Neuronal stem cell (in vitro differentiated cells): ENCODE results near the gene TEKT1.
A peak's percentile ranks its signal among the peaks of the same experiment; 100 is the strongest.

Experiments used
- DNase-seq: peaks from one replicate; pipeline ENCODE4 v3.0.0-alpha.2; 2013; ENCODE audit warnings: low spot score
- H2AFZ ChIP-seq: one replicate; pipeline ENCODE4 v1.6.1; 2013; ENCODE audit warnings: mild to moderate bottlenecking, low read length, inconsistent platforms
- H2AK5ac ChIP-seq: 2 replicates; pipeline ENCODE4 v1.6.1; 2013; ENCODE audit warnings: low read depth, mild to moderate bottlenecking, inconsistent platforms, low read length, moderate library complexity, mixed read lengths
- H2BK120ac ChIP-seq: 2 replicates; pipeline ENCODE4 v1.6.1; 2013; ENCODE audit warnings: low read depth, mild to moderate bottlenecking, inconsistent platforms, low read length, moderate library complexity, mixed read lengths
- H2BK12ac ChIP-seq: one replicate; pipeline ENCODE4 v1.6.1; 2013; ENCODE audit warnings: low read length, inconsistent platforms
- H2BK15ac ChIP-seq: 2 replicates; pipeline ENCODE4 v1.6.1; 2013; ENCODE audit warnings: mild to moderate bottlenecking, low read length, inconsistent platforms, mixed read lengths
- H2BK5ac ChIP-seq: one replicate; pipeline ENCODE4 v1.6.1; 2013; ENCODE audit warnings: inconsistent platforms, mild to moderate bottlenecking, low read length, moderate library complexity
- H3K14ac ChIP-seq: one replicate; pipeline ENCODE4 v1.6.1; 2013; ENCODE audit warnings: low read length, inconsistent platforms
- H3K18ac ChIP-seq: 2 replicates; pipeline ENCODE4 v1.6.1; 2013; ENCODE audit warnings: low read length, inconsistent platforms
- H3K23ac ChIP-seq: 2 replicates; pipeline ENCODE4 v1.6.1; 2013; ENCODE audit warnings: low read depth, mild to moderate bottlenecking, mixed read lengths, low read length, inconsistent platforms; ENCODE audit not compliant: poor library complexity
- H3K27ac ChIP-seq: replicated peaks from 3 replicates; pipeline ENCODE4 v1.5.1; 2013; ENCODE audit warnings: low read length, inconsistent platforms
- H3K27me3 ChIP-seq, 3 experiments: 2 replicates each; pipeline ENCODE4 v1.6.1; 2013; ENCODE audit warnings: low read length in 3 of 3, mild to moderate bottlenecking in 2 of 3, inconsistent platforms in 1 of 3, low read depth in 1 of 3, mixed read lengths in 1 of 3, moderate library complexity in 1 of 3; ENCODE audit not compliant: control insufficient read depth in 3 of 3, insufficient read depth in 3 of 3
- H3K36me3 ChIP-seq, 2 donors: replicated peaks in 1 of 2; 2 replicates each; pipeline ENCODE4 v1.6.1; 2013; ENCODE audit warnings: low read length in 2 of 2; ENCODE audit not compliant: control insufficient read depth in 2 of 2, insufficient read depth in 2 of 2
- H3K4ac ChIP-seq: 2 replicates; pipeline ENCODE4 v1.6.1; 2013; ENCODE audit warnings: inconsistent platforms, mild to moderate bottlenecking, low read length, moderate library complexity
- H3K4me1 ChIP-seq, 2 donors: 1 replicate in 1 of 2; 2 replicates in 1 of 2; pipeline ENCODE4 v1.6.1; 2013; ENCODE audit warnings: low read length in 2 of 2, low read depth in 1 of 2; ENCODE audit not compliant: control insufficient read depth in 2 of 2, insufficient read depth in 1 of 2
- H3K4me2 ChIP-seq: one replicate; pipeline ENCODE4 v1.6.1; 2013; ENCODE audit warnings: mild to moderate bottlenecking, low read length, inconsistent platforms; ENCODE audit not compliant: insufficient read depth, poor library complexity, severe bottlenecking
- H3K4me3 ChIP-seq, 2 donors: 2 replicates each; pipeline ENCODE4 v1.5.1; 2013; ENCODE audit warnings: low read length in 2 of 2, mild to moderate bottlenecking in 2 of 2, inconsistent platforms in 1 of 2, moderate library complexity in 1 of 2
- H3K79me1 ChIP-seq: one replicate; pipeline ENCODE4 v1.6.1; 2013; ENCODE audit warnings: low read depth, mild to moderate bottlenecking, inconsistent platforms, low read length, moderate library complexity
- H3K9ac ChIP-seq: one replicate; pipeline ENCODE4 v1.6.1; 2013; ENCODE audit warnings: mild to moderate bottlenecking, low read depth, low read length, inconsistent platforms; ENCODE audit not compliant: poor library complexity
- H3K9me3 ChIP-seq, 2 donors: replicated peaks in 1 of 2; 2 replicates each; pipeline versions ENCODE3 to v1.6.1; 2013; ENCODE audit warnings: low read length in 2 of 2, mild to moderate bottlenecking in 2 of 2, inconsistent platforms in 1 of 2, low read depth in 1 of 2, mixed read lengths in 1 of 2, moderate library complexity in 1 of 2; ENCODE audit not compliant: control insufficient read depth in 2 of 2, insufficient read depth in 1 of 2
- H4K8ac ChIP-seq: one replicate; pipeline ENCODE4 v1.6.1; 2013; ENCODE audit warnings: low read depth, mild to moderate bottlenecking, inconsistent platforms, low read length, moderate library complexity
- H4K91ac ChIP-seq: one replicate; pipeline ENCODE4 v1.6.1; 2013; ENCODE audit warnings: low read length, low read depth, mild to moderate bottlenecking, inconsistent platforms; ENCODE audit not compliant: poor library complexity
- WGBS, 2 donors: extraction: QIAGEN DNeasy Blood & Tissue Kit; methylation state at CpG; one replicate each; pipeline ENCODE4 v1.1.7; 2013; ENCODE audit warnings: missing lambda C conversion rate in 2 of 2, mixed read lengths in 1 of 2; ENCODE audit not compliant: insufficient read length in 2 of 2, insufficient replicate concordance in 1 of 2; ENCODE audit errors: extremely low coverage in 2 of 2; 5-methylcytosine and 5-hydroxymethylcytosine counted together

The TEKT1 gene

DNA sequence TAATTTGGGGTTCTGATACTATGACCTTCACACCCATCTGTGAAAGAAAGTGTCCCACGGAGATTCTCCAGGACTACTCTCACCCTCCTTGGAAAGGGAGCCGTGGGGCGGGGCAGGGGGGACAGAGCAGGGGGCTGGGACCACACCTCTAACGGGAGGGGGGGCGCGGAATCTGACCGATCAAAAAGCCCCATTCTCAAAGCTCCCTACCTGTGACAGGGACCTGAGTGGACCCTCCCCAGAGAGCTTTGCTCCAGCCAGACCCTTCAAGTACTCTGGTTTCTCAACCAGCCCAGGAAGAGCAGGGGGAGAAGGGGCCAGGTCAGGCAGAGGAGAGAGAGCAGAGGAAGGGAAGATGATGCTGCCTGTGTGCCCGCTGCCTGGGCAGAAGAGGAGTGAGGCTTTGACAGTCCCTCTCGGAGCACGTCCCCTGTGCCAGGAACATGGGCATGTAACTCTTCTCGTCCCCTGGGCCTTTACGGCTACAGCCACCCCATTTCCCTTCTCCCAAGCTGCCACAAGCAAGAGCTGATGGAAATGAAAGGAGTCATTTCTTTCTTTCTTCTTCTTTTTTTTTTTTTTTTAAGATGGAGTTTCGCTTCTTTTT is 75.0 kb downstream of the TEKT1 start:
- no peak overlapping the region for H3K4me2 ChIP-seq
- H3K9me3 ChIP-seq, result no peaks in the 10 kb centered on the region
- H3K4me3 ChIP-seq, result no peak overlapping the region
- no peak overlapping the region for H3K9ac ChIP-seq
- H2BK5ac ChIP-seq, result no peak overlapping the region
- H3K27me3 ChIP-seq, result no peaks in the 10 kb centered on the region
- H3K4ac ChIP-seq, result no peak overlapping the region
- H3K36me3 ChIP-seq, result no peaks in the 10 kb centered on the region
- H3K79me1 ChIP-seq, result no peaks in the 10 kb centered on the region
- no peak for DNase-seq
- no peak overlapping the region for H3K14ac ChIP-seq
- no peak overlapping the region for H2BK15ac ChIP-seq
- no peak overlapping the region for H2BK120ac ChIP-seq
- H3K18ac ChIP-seq, result no peak overlapping the region
- H2AK5ac ChIP-seq, result no peak overlapping the region
- H2AFZ ChIP-seq, result peak overlapping the region; percentile 74
- H2BK12ac ChIP-seq, result no peak overlapping the region
- WGBS, 2 donors, result no CpG with 5 or more reads among the region's 13 CpGs
- H3K23ac ChIP-seq, result no peak overlapping the region
- no peak overlapping the region for H4K91ac ChIP-seq
- peaks cover 11 to 23% of the 10 kb centered on the region in 2 donors for H3K4me1 ChIP-seq
- H4K8ac ChIP-seq, result no peak overlapping the region
- H3K27ac ChIP-seq, result no peak overlapping the region

DNA sequence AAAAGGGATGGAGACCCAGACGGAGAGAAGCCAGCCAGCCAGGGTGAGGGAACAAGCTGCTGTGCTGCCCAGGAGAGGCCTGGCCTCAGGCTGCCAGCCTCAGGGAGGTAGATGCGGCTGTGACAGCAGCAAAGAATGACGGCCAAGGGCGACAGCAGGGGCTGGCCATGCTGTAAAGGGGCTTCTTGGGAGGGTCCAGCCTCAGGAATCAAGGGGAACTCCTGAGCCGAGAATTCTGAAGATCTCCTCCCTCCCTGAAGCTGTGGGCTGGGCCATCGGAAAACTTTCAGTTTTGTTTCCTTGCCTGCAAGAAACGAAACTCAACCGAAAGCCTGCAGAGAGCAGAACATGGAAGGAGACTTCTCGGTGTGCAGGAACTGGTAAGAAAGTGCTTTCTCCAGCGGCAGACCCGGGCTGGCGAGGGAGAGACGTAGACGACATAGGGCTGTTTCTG is 75.8 kb downstream of the TEKT1 start, which contains the start of gene XAF1:
Gene XAF1 (plus strand): TSS at position 316 of the 454 bp plus-strand sequence. CDS start 33 bp downstream, at position 349.
- H3K27me3 ChIP-seq, result no peaks in the 10 kb centered on the region
- peak within 1 kb of the TSS; percentile 76 for H3K18ac ChIP-seq
- no peak within 1 kb of the TSS for H2BK15ac ChIP-seq
- H2BK120ac ChIP-seq, result no peak within 1 kb of the TSS
- peak within 1 kb of the TSS; percentile 59 for H3K14ac ChIP-seq
- no peaks in the 10 kb centered on the region for H3K9me3 ChIP-seq
- no peak within 1 kb of the TSS for H2BK12ac ChIP-seq
- H3K36me3 ChIP-seq, result no peaks in the 10 kb centered on the region
- H3K4me1 ChIP-seq, result peaks cover 11 to 20% of the 10 kb centered on the region in 2 donors
- H3K4me3 ChIP-seq, result no peak within 1 kb of the TSS
- no CpG with 5 or more reads among the region's 14 CpGs for WGBS, 2 donors
- no peak within 1 kb of the TSS for H3K27ac ChIP-seq
- H4K91ac ChIP-seq, result no peak within 1 kb of the TSS
- H3K4me2 ChIP-seq, result no peak within 1 kb of the TSS
- no peak within 1 kb of the TSS for H3K4ac ChIP-seq
- no peak within 1 kb of the TSS for H2BK5ac ChIP-seq
- no peak within 1 kb of the TSS for H3K9ac ChIP-seq
- no peak for DNase-seq
- H2AFZ ChIP-seq, result peak within 1 kb of the TSS; percentile 74
- H4K8ac ChIP-seq, result no peak within 1 kb of the TSS
- H2AK5ac ChIP-seq, result no peak within 1 kb of the TSS
- H3K23ac ChIP-seq, result no peak within 1 kb of the TSS
- no peaks in the 10 kb centered on the region for H3K79me1 ChIP-seq

GRCh38 chr17:6755281-6755680 is 76.2 kb downstream of the TEKT1 start:
- H4K8ac ChIP-seq, result no peak overlapping the region
- no peak overlapping the region for H3K14ac ChIP-seq
- WGBS, 2 donors, result no CpG with 5 or more reads among the region's 5 CpGs
- H3K23ac ChIP-seq, result no peak overlapping the region
- H3K9ac ChIP-seq, result no peak overlapping the region
- H3K9me3 ChIP-seq, result no peaks in the 10 kb centered on the region
- no peak overlapping the region for H3K27ac ChIP-seq
- H2AK5ac ChIP-seq, result no peak overlapping the region
- H2BK15ac ChIP-seq, result no peak overlapping the region
- peak overlapping the region; percentile 74 for H2AFZ ChIP-seq
- no peaks in the 10 kb centered on the region for H3K36me3 ChIP-seq
- H3K79me1 ChIP-seq, result no peaks in the 10 kb centered on the region
- H2BK120ac ChIP-seq, result no peak overlapping the region
- H3K4me3 ChIP-seq, result no peak overlapping the region
- H2BK12ac ChIP-seq, result no peak overlapping the region
- H3K4me2 ChIP-seq, result no peak overlapping the region
- DNase-seq, result no peak
- peak overlapping the region; percentile 76 for H3K18ac ChIP-seq
- H2BK5ac ChIP-seq, result no peak overlapping the region
- no peak overlapping the region for H3K4ac ChIP-seq
- no peaks in the 10 kb centered on the region for H3K27me3 ChIP-seq
- peaks cover 11 to 20% of the 10 kb centered on the region in 2 donors for H3K4me1 ChIP-seq
- H4K91ac ChIP-seq, result no peak overlapping the region

- Histone ChIP-seq H3K79me1 (no peaks in the 10 kb centered on the region), H2AFZ (peak overlapping the region; percentile 78), H2BK5ac (no peak overlapping the region), H2BK12ac (no peak overlapping the region), H4K91ac (no peak overlapping the region), H2BK15ac (no peak overlapping the region), H3K14ac (no peak overlapping the region), H3K18ac (no peak overlapping the region), H3K36me3 (no peaks in the 10 kb centered on the region), H3K27ac (peak overlapping the region; percentile 59), H3K4me3 (no peak overlapping the region), H3K4me1 (peaks cover 11 to 20% of the 10 kb centered on the region in 2 donors), H4K8ac (no peak overlapping the region), H2AK5ac (no peak overlapping the region), H3K27me3 (no peaks in the 10 kb centered on the region), H2BK120ac (no peak overlapping the region), H3K9ac (no peak overlapping the region), H3K4ac (no peak overlapping the region), H3K23ac (no peak overlapping the region), H3K4me2 (no peak overlapping the region), H3K9me3 (no peaks in the 10 kb centered on the region)
- peak; percentile 20 for DNase-seq
- no CpG with 5 or more reads among the region's 6 CpGs for WGBS, 2 donors
Measured at GRCh38 chr17:6753546-6753945, 78.0 kb downstream of the TEKT1 start.
